ENCODE measurements around the gene NUDT3.
"Not testable (repeated sequence)": the region's sequence is repeated elsewhere in the genome, so short reads cannot be mapped to it uniquely, and the experiment has no call there.

Gene NUDT3

GRCh38 chr6:34259529-34260069 is 132.9 kb downstream of the NUDT3 start:
- Histone ChIP-seq H3K9me3 (peaks cover 54% of the 10 kb centered on the region), H3K36me3 (no peaks in the 10 kb centered on the region), H3K27me3 (no peaks in the 10 kb centered on the region), H3K4me1 (no peaks in the 10 kb centered on the region), H3K4me3 (no peak overlapping the region), H3K27ac (no peak overlapping the region), H3K4me2 (no peak overlapping the region), H4K20me1 (no peaks in the 10 kb centered on the region), H3K9ac (no peak overlapping the region)
- TF ChIP-seq Cebpa-rat (IDR thresholded peaks at IDR 0.05), result no peak

DNA sequence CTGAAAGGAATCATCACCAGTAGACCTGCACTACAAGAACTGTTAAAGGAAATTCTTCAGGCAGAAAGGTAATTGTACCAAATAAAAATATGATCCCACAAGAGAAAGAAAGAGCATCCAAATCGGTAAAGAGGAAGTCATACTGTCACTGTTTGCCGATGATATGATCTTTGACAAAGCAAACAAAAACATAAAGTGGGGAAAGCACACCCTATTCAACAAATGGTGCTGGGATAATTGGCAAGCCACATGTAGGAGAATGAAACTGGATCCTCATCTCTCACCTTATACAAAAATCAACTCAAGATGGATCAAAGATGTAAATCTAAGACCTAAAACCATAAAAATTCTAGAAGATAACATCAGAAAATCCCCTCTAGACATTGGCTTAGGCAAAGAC is 140.1 kb downstream of the NUDT3 start:
- Histone ChIP-seq H4K20me1 (peaks cover 12% of the 10 kb centered on the region; the same call in 1 of the 2 replicates), H3K4me1 (peaks cover 18% of the 10 kb centered on the region)
- H3K27ac ChIP-seq, H3K9ac ChIP-seq, H3K27me3 ChIP-seq, H3K9me3 ChIP-seq, H3K4me2 ChIP-seq, H3K36me3 ChIP-seq, H3K4me3 ChIP-seq: not testable (repeated sequence)

- Histone ChIP-seq H3K27ac (peak overlapping the region; percentile 69; the same call in 1 of the 2 replicates), H3K27me3 (no peaks in the 10 kb centered on the region), H3K4me3 (peak overlapping the region; percentile 78), H3K4me2 (peak overlapping the region; percentile 70), H3K4me1 (peaks cover 31% of the 10 kb centered on the region), H4K20me1 (peaks cover 38% of the 10 kb centered on the region), H3K9me3 (no peaks in the 10 kb centered on the region), H3K36me3 (peaks cover 17% of the 10 kb centered on the region), H3K9ac (peak overlapping the region; percentile 81)
- no peak for TF ChIP-seq Cebpa-rat (IDR thresholded peaks at IDR 0.05)
Measured at GRCh38 chr6:34249469-34250261, 142.8 kb downstream of the NUDT3 start.

DNA sequence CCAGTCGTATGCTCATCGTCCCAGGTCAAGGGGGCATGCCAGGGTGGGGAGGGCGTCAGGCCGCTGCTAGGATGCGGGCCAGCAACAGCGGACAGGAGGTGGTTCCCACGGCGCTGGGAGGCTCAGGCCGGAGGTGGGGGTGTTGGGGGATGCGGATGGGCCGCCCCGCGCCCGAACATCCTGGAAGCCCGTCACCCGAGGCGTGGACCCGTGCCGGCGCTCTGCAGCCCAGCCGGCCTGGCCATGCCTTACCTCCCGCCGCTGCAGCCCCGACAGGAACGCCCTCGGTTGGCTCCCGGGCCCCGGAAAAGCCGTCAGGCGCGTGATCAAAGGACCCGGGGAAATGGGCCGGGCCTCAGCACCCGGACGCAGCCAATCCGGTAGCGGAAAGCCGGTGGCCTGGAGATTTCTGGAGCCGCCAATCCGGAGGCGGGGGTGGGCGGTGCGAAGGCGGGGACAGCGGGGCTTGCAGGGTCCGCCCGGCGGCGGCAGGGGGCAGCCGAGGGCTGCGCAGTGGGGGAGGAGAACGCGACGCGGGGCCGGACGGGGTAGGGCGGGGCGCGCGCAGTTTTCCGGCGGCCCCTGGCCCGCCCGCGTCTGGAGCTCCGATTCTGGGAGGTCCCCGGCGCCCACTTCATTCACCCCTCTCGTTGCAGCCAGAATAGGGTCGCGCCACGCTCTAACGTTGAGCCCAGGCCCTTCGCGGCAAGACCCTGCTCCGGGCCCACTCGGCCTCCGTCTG is 143.6 kb downstream of the NUDT3 start, which contains the start of gene SMIM29:
Gene SMIM29 (minus strand): TSS at position 280 of the 742 bp plus-strand sequence. CDS start 1,215 bp downstream, outside the sequence.
- Histone ChIP-seq H3K27me3 (no peaks in the 10 kb centered on the region), H3K4me1 (peaks cover 38% of the 10 kb centered on the region), H3K9me3 (no peaks in the 10 kb centered on the region), H4K20me1 (peaks cover 45% of the 10 kb centered on the region), H3K36me3 (peaks cover 25% of the 10 kb centered on the region), H3K9ac (peak within 1 kb of the TSS; percentile 81), H3K4me2 (peak within 1 kb of the TSS; percentile 97), H3K27ac (peak within 1 kb of the TSS; percentile 78), H3K4me3 (peak within 1 kb of the TSS; percentile 78)
- TF ChIP-seq Cebpa-rat (IDR thresholded peaks at IDR 0.05), result no peak

DNA sequence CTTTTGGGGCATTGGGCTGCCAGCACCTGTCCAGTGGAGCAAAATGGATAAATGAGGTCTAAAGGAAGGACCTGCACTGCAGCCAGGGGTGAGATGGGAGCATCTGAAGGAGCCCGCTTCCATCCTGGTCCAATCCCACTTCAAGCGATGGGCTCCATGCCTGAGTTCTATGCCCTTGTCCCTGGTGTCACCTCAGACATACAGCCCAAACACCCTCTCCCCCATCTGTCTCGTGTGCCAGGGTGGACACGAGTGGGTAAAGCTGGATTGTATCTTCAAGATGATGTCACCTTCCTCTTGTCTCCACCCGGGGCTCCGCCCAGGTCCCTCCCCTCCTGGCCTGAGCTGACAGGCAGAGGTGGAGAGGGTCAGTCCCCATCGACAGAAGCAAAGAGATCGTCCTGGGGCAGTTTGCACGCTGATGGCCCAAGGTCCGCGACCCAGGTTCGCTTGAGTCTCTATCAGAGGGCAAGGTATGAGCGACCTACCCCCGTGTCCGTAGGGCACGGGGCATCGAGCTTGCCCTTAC is 144.2 kb downstream of the NUDT3 start:
- peak overlapping the region; percentile 80 for H3K9ac ChIP-seq
- peak overlapping the region; percentile 78 for H3K4me3 ChIP-seq
- peaks cover 45% of the 10 kb centered on the region for H3K4me1 ChIP-seq
- no peaks in the 10 kb centered on the region for H3K9me3 ChIP-seq
- H3K27me3 ChIP-seq, result no peaks in the 10 kb centered on the region
- TF ChIP-seq Cebpa-rat (IDR thresholded peaks at IDR 0.05), result no peak
- peak overlapping the region; percentile 97 for H3K4me2 ChIP-seq
- H3K27ac ChIP-seq, result peak overlapping the region; percentile 78
- peaks cover 52% of the 10 kb centered on the region for H4K20me1 ChIP-seq
- peaks cover 32% of the 10 kb centered on the region for H3K36me3 ChIP-seq

DNA sequence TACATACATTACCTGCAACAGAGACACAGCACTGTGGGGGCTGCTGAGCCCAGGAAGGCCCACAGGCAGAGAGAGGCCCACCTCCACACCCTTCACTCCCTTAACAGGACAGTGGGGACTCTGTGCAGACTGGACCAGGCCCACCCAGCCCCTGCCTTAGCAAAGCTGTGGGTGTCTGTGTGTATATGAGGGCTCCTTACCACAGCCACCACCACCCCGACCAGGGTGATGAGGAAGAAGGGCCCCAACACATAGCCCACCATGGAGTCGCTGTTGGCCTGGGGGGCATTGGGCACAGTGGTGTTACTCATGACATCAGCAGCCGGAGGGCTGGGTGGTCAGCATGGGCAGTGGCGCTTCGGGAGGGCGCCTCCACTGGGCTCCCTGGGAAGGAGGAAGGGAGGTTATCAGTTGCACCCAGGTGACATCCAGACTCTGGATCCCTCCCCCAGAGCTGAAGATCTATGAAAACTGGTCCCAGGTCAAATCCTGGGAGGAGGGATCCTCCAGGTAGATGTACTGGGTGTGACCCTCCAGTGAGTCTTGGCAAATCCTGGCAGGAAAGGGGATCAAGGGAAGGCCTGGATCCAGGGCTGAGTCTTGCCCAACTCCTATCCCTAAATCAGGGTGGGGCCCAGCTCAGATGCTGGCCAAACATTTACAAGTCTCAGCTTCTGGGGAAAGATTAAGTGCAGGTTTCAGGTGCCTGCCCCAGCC is 144.8 kb downstream of the NUDT3 start:
- Histone ChIP-seq H3K27me3 (no peaks in the 10 kb centered on the region), H4K20me1 (peaks cover 58% of the 10 kb centered on the region), H3K4me2 (peak overlapping the region; percentile 97), H3K36me3 (peaks cover 38% of the 10 kb centered on the region), H3K4me3 (peak overlapping the region; percentile 78; the same call in 1 of the 2 replicates), H3K9me3 (no peaks in the 10 kb centered on the region), H3K27ac (peak overlapping the region; percentile 78; the same call in 1 of the 2 replicates), H3K9ac (peak overlapping the region; percentile 80; the same call in 1 of the 2 replicates), H3K4me1 (peaks cover 51% of the 10 kb centered on the region)
- no peak for TF ChIP-seq Cebpa-rat (IDR thresholded peaks at IDR 0.05)

- Histone ChIP-seq H3K4me1 (peaks cover 60% of the 10 kb centered on the region), H3K4me2 (no peak overlapping the region), H3K9ac (no peak overlapping the region), H4K20me1 (peaks cover 66% of the 10 kb centered on the region), H3K27ac (no peak overlapping the region), H3K9me3 (no peaks in the 10 kb centered on the region), H3K27me3 (no peaks in the 10 kb centered on the region), H3K36me3 (peaks cover 46% of the 10 kb centered on the region), H3K4me3 (no peak overlapping the region)
- TF ChIP-seq Cebpa-rat (IDR thresholded peaks at IDR 0.05), result no peak
Measured at GRCh38 chr6:34246563-34247391, 145.7 kb downstream of the NUDT3 start.

- no peak for TF ChIP-seq Cebpa-rat (IDR thresholded peaks at IDR 0.05)
- Histone ChIP-seq H3K4me1 (peaks cover 65% of the 10 kb centered on the region), H3K9me3 (no peaks in the 10 kb centered on the region), H3K4me2 (no peak overlapping the region), H3K4me3 (no peak overlapping the region), H3K27me3 (no peaks in the 10 kb centered on the region), H3K9ac (no peak overlapping the region), H3K27ac (no peak overlapping the region), H3K36me3 (peaks cover 52% of the 10 kb centered on the region), H4K20me1 (peaks cover 72% of the 10 kb centered on the region)
Measured at GRCh38 chr6:34246249-34246562, 146.3 kb downstream of the NUDT3 start.

GRCh38 chr6:34245761-34246140 is 146.7 kb downstream of the NUDT3 start:
- Histone ChIP-seq H3K4me1 (peaks cover 70% of the 10 kb centered on the region), H4K20me1 (peaks cover 77% of the 10 kb centered on the region), H3K36me3 (peaks cover 57% of the 10 kb centered on the region)
- not testable (repeated sequence) for H3K27ac ChIP-seq, H3K9ac ChIP-seq, H3K4me2 ChIP-seq, H3K4me3 ChIP-seq, H3K27me3 ChIP-seq, H3K9me3 ChIP-seq

DNA sequence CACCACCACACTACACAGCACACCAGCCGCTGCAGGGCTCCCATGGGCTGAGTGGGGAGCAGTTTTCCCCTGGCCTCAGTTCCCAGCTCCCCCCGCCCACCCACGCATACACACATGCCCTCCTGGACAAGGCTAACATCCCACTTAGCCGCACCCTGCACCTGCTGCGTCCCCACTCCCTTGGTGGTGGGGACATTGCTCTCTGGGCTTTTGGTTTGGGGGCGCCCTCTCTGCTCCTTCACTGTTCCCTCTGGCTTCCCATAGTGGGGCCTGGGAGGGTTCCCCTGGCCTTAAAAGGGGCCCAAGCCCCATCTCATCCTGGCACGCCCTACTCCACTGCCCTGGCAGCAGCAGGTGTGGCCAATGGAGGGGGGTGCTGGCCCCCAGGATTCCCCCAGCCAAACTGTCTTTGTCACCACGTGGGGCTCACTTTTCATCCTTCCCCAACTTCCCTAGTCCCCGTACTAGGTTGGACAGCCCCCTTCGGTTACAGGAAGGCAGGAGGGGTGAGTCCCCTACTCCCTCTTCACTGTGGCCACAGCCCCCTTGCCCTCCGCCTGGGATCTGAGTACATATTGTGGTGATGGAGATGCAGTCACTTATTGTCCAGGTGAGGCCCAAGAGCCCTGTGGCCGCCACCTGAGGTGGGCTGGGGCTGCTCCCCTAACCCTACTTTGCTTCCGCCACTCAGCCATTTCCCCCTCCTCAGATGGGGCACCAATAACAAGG is 147.3 kb downstream of the NUDT3 start:
- Histone ChIP-seq H4K20me1 (peaks cover 82% of the 10 kb centered on the region), H3K36me3 (peaks cover 62% of the 10 kb centered on the region), H3K4me1 (peaks cover 75% of the 10 kb centered on the region)
- not testable (repeated sequence) for H3K9ac ChIP-seq, H3K4me3 ChIP-seq, H3K4me2 ChIP-seq, H3K9me3 ChIP-seq, H3K27ac ChIP-seq, H3K27me3 ChIP-seq

Data from BLaER1 (cell line).